Neutrophil (primary cell): Measurements from ENCODE around the gene SPOCK3.

ENCODE experiments used
- H3K27ac ChIP-seq: fragments of 200-600 bp; sonication (generic); 2 replicates; pipeline ENCODE4 v1.5.1; 2016; ENCODE audit warnings: mild to moderate bottlenecking, moderate library complexity
- H3K27me3 ChIP-seq: fragments of 200-600 bp; sonication (generic); 2 replicates; pipeline ENCODE4 v1.6.0; 2016; ENCODE audit warnings: mild to moderate bottlenecking
- H3K36me3 ChIP-seq: fragments of 200-600 bp; sonication (generic); 2 replicates; pipeline ENCODE4 v1.5.1; 2017
- H3K4me1 ChIP-seq, 2 experiments: fragments of 200-600 bp in 1 of 2; sonication (generic) in 1 of 2; 1 replicate in 1 of 2; 2 replicates in 1 of 2; pipeline versions ENCODE4 v1.5.1 to v1.6.1; 2013 to 2016; ENCODE audit warnings: low read depth in 1 of 2, low read length in 1 of 2, mild to moderate bottlenecking in 1 of 2, moderate library complexity in 1 of 2; ENCODE audit not compliant: control insufficient read depth in 1 of 2, insufficient read depth in 1 of 2
- H3K4me3 ChIP-seq, 2 experiments: fragments of 200-600 bp in 1 of 2; sonication (generic) in 1 of 2; 1 replicate in 1 of 2; 2 replicates in 1 of 2; pipeline ENCODE4 v1.5.1; 2013 to 2016; ENCODE audit warnings: low read depth in 1 of 2, low read length in 1 of 2, mild to moderate bottlenecking in 1 of 2, moderate library complexity in 1 of 2
- H3K9me3 ChIP-seq: fragments of 200-600 bp; sonication (generic); 2 replicates; pipeline ENCODE4 v1.5.1; 2016
- CTCF ChIP-seq: fragments of 200-600 bp; sonication (generic); IDR thresholded peaks from 2 replicates; pipeline ENCODE4 v1.5.1; 2016; ENCODE audit warnings: antibody characterized with exemption

Gene SPOCK3

GRCh38 chr4:166737430-166737829 is 496.9 kb downstream of the SPOCK3 start:
- no peak for TF ChIP-seq CTCF
- Histone ChIP-seq H3K9me3 (no peaks in the 10 kb centered on the region), H3K4me3 (no peak overlapping the region), H3K4me1 (no peaks in the 10 kb centered on the region), H3K27ac (no peak overlapping the region), H3K36me3 (no peaks in the 10 kb centered on the region), H3K27me3 (no peaks in the 10 kb centered on the region)

- Histone ChIP-seq H3K4me1 (no peaks in the 10 kb centered on the region), H3K4me3 (no peak overlapping the region), H3K36me3 (no peaks in the 10 kb centered on the region), H3K27ac (no peak overlapping the region), H3K9me3 (no peaks in the 10 kb centered on the region), H3K27me3 (no peaks in the 10 kb centered on the region)
- TF ChIP-seq CTCF, result no peak
These were observed 498.7 kb downstream of the SPOCK3 start for GRCh38 chr4:166735553-166735952.

DNA sequence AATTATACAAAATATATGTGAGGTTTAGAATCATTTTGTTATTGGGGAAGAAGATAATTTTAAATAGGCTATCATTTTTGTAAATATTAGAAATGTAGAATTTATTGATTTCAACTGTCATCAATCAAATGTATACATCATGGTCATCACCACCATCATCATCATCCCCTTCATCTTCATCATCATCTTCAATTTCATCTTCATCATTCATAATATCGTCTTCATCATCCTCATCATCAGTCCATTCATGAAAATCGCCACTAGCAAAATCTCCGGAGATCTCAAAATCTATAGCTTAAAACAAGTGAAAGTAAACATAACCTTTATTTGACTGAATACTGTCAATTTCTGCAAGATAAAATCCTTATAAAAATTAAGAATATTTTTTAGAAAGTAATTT is 499.5 kb downstream of the SPOCK3 start:
- H3K36me3 ChIP-seq, result no peaks in the 10 kb centered on the region
- no peaks in the 10 kb centered on the region for H3K27me3 ChIP-seq
- TF ChIP-seq CTCF, result no peak
- no peak overlapping the region for H3K4me3 ChIP-seq
- no peaks in the 10 kb centered on the region for H3K4me1 ChIP-seq
- H3K9me3 ChIP-seq, result no peaks in the 10 kb centered on the region
- no peak overlapping the region for H3K27ac ChIP-seq

DNA sequence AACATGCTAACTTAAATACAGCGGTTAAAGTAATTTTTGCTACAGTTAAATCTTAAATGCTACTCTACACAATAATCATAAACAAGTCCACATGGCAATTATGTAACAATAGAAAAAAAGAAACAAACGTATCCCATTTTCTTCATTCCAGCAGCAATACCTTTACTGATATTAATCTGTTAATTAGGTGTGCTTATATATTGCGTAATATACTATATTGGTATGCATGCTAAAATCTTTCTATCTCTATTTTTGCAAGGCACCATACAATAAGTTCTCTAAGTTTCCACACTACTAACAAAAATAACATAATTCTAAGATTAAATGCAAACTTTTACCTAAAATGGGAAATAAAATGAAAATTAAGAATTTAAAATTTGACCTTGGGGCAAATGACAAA is 500.6 kb downstream of the SPOCK3 start:
- Histone ChIP-seq H3K27ac (no peak overlapping the region), H3K27me3 (no peaks in the 10 kb centered on the region), H3K4me3 (no peak overlapping the region), H3K36me3 (no peaks in the 10 kb centered on the region), H3K4me1 (no peaks in the 10 kb centered on the region), H3K9me3 (no peaks in the 10 kb centered on the region)
- TF ChIP-seq CTCF, result no peak

- no peak overlapping the region for H3K4me3 ChIP-seq
- H3K27me3 ChIP-seq, result no peaks in the 10 kb centered on the region
- H3K36me3 ChIP-seq, result no peaks in the 10 kb centered on the region
- no peak for TF ChIP-seq CTCF
- no peaks in the 10 kb centered on the region for H3K9me3 ChIP-seq
- H3K4me1 ChIP-seq, result no peaks in the 10 kb centered on the region
- H3K27ac ChIP-seq, result no peak overlapping the region
These were observed 507.5 kb downstream of the SPOCK3 start for GRCh38 chr4:166726832-166727231.

GRCh38 chr4:166724369-166724768 is 509.9 kb downstream of the SPOCK3 start:
- no peak for TF ChIP-seq CTCF
- Histone ChIP-seq H3K36me3 (no peaks in the 10 kb centered on the region), H3K9me3 (no peaks in the 10 kb centered on the region), H3K4me3 (no peak overlapping the region), H3K27ac (no peak overlapping the region), H3K4me1 (no peaks in the 10 kb centered on the region), H3K27me3 (no peaks in the 10 kb centered on the region)
